ENCODE measurements around the gene PHKB. TPM values are rescaled to one million over a fixed set of nuclear protein-coding genes. Genes with fewer than 3 reads are reported as not detected.
A peak's percentile ranks its signal among the peaks of the same experiment; 100 is the strongest.

The PHKB gene
- polyA plus RNA-seq, 1 experiment = 78.7 TPM

DNA sequence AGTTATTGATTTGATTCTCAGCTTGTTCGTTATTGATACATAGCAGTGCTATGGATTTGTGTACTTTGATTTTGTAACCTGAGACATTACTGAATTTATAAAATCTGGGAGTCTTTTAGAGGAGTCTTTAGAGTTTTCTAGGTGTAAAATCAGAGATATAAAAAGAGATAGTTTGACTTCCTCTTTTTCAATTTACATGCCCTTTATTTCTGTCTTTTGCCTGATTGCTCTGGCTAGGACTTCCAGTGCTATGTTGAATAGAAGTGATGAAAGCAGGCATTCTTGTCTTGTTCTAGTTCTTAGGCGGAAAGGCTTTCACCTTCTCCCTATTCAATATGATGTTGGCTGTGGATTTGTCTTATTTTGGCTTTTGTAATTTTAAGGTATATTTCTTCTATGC is 106.2 kb downstream of the PHKB start:
- Histone ChIP-seq H3K27ac (ENCODE audit: low read depth, low read length) (no peak overlapping the region), H3K9me3 (ENCODE audit: control insufficient read depth, insufficient read depth, low read length) (no peaks in the 10 kb centered on the region), H3K4me3 (ENCODE audit: low read depth, low read length) (no peak overlapping the region), H3K27me3 (ENCODE audit: control insufficient read depth, insufficient read depth, low read length) (no peaks in the 10 kb centered on the region)
- DNase-seq (ENCODE audit: low read depth, low spot score) = no peak
- TF ChIP-seq, protein P1, sequence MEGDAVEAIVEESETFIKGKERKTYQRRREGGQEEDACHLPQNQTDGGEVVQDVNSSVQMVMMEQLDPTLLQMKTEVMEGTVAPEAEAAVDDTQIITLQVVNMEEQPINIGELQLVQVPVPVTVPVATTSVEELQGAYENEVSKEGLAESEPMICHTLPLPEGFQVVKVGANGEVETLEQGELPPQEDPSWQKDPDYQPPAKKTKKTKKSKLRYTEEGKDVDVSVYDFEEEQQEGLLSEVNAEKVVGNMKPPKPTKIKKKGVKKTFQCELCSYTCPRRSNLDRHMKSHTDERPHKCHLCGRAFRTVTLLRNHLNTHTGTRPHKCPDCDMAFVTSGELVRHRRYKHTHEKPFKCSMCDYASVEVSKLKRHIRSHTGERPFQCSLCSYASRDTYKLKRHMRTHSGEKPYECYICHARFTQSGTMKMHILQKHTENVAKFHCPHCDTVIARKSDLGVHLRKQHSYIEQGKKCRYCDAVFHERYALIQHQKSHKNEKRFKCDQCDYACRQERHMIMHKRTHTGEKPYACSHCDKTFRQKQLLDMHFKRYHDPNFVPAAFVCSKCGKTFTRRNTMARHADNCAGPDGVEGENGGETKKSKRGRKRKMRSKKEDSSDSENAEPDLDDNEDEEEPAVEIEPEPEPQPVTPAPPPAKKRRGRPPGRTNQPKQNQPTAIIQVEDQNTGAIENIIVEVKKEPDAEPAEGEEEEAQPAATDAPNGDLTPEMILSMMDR (IDR thresholded peaks at IDR 0.05; ENCODE audit: low read depth, low read length) = no peak
- POLR2A ChIA-PET = no interaction called here
- CTCF ChIA-PET = no interaction called here

DNA sequence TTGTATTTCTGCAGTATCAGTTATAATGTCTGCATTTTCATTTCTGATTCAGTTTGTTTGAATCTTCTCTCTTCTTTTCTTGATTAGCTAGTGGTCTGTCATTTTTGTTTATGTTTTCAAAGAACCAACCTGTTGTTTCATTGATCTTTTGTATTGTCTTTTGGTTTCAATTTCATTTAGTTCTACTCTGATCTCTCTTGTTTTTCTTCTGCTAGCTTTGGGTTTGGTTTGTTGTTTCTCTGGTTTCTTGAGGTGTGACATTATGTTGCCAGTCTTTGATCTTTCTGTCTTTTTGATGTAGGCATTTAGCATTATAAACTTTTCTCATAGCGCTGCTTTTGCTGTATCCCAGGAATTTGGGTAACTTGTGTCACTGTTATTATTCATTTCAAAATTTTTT is 107.2 kb downstream of the PHKB start:
- CTCF ChIA-PET = interaction anchor here (0.6 kb wide), 1 partner anchor 15 kb away, joined by 3 read pairs; no protein-coding TSS in a partner anchor
- POLR2A ChIA-PET = no interaction called here
- no peak overlapping the region for H3K4me3 ChIP-seq (ENCODE audit: low read depth, low read length)
- H3K27me3 ChIP-seq (ENCODE audit: control insufficient read depth, insufficient read depth, low read length) = no peaks in the 10 kb centered on the region
- no peak for DNase-seq (ENCODE audit: low read depth, low spot score)
- no peaks in the 10 kb centered on the region; the same call in 1 of the 2 replicates for H3K9me3 ChIP-seq (ENCODE audit: control insufficient read depth, insufficient read depth, low read length)
- TF ChIP-seq, protein P1 (IDR thresholded peaks at IDR 0.05; ENCODE audit: low read depth, low read length) = no peak
- no peak overlapping the region for H3K27ac ChIP-seq (ENCODE audit: low read depth, low read length)

DNA sequence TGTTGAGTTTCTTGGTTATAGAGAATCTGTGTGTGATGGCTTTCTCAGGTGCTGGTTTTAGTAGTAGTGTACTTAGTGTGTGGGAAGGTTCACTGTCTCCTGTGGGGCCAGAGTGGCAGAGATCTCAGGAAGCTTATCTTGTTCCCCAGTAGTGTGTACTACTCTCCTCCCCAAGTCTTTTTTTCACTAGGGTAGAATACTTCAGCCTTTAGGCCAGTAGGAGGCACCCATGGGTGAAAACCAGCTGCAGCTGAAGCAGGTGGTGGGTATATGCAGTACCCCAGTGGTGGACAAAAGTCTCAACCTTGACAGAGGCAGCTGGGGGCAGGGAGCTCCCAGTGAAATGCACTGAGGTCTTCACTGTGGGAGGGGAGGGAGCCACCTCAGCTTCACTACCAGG is 109.9 kb downstream of the PHKB start:
- POLR2A ChIA-PET = no interaction called here
- CTCF ChIA-PET = no interaction called here
- peaks cover 3% of the 10 kb centered on the region for H3K9me3 ChIP-seq (ENCODE audit: control insufficient read depth, insufficient read depth, low read length)
- H3K27ac ChIP-seq (ENCODE audit: low read depth, low read length) = no peak overlapping the region
- H3K4me3 ChIP-seq (ENCODE audit: low read depth, low read length) = no peak overlapping the region
- TF ChIP-seq, protein P1 (IDR thresholded peaks at IDR 0.05; ENCODE audit: low read depth, low read length) = 0 out of 2 replicates have a peak, but pooled peaks have one; percentile 1
- DNase-seq (ENCODE audit: low read depth, low spot score) = no peak
- no peaks in the 10 kb centered on the region for H3K27me3 ChIP-seq (ENCODE audit: control insufficient read depth, insufficient read depth, low read length)

DNA sequence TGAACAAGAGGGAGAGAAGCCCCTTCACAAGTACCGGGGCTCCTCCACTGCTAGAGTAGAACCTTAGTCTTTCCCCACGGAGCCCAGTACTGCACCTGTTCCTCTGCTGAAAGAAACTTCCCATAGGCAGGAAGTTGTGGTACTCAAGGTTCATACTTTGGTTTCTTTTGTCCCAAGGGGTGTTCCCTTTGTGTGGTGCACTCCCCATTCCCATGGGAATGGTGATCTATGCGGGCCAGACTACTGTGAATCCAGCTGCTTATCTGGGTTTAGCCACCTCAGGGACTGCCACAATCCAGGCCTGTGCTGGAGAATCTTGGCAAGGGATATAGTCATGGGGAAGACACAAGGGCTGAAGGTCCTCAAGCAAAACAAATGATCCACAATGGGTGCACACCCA is 110.6 kb downstream of the PHKB start:
- ChIA-PET POLR2A (no interaction called here), CTCF (no interaction called here)
- Histone ChIP-seq H3K9me3 (ENCODE audit: control insufficient read depth, insufficient read depth, low read length) (peaks cover 3% of the 10 kb centered on the region), H3K27ac (ENCODE audit: low read depth, low read length) (no peak overlapping the region), H3K27me3 (ENCODE audit: control insufficient read depth, insufficient read depth, low read length) (no peaks in the 10 kb centered on the region), H3K4me3 (ENCODE audit: low read depth, low read length) (no peak overlapping the region)
- DNase-seq (ENCODE audit: low read depth, low spot score) = no peak
- TF ChIP-seq, protein P1 (IDR thresholded peaks at IDR 0.05; ENCODE audit: low read depth, low read length) = no peak

DNA sequence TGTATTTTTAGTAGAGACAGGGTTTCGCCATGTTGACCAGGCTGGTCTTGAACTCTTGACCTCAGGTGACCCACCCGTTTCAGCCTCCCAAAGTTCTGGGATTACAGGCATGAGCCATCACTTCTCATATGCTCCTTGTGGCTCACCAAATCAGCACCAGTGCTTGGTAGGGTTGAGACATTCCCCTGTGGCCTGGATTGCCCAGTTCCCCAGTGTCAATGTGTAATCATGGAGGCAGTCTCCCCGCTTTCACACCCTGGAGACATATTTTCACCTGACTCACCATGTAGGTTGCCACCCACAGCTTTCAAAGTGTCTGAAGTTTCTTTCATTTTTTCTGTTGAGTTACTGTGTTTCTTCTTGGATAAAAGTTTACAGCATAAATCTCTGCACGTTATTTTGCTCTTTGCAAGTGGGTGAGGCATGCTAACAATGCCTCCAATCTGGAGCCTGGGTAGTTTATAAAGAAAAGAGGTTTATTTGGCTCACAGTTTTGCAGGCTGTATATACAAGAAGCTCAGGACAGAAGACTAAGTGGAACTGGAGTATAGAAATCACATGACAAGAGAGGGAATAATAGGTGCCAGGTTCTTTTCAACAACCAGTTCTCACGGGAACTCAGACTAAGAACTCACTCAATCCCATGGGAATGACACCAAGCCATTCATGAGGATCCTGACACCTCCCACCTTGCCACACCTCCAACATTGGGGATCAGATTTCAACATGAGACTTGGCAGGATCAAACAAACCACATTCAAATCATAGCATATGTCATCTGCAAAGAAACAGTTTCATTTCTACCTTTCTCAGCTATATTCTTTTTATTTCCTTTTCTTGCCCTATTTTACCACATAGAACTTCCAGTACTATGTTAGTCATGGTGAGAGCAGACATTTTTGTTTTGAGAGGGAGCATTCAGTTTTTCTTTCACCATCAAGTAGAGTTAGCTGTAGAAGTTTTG is 113.2 kb downstream of the PHKB start:
- DNase-seq (ENCODE audit: low read depth, low spot score) = no peak
- Histone ChIP-seq H3K27me3 (ENCODE audit: control insufficient read depth, insufficient read depth, low read length) (no peaks in the 10 kb centered on the region), H3K27ac (ENCODE audit: low read depth, low read length) (no peak overlapping the region), H3K9me3 (ENCODE audit: control insufficient read depth, insufficient read depth, low read length) (peaks cover 3% of the 10 kb centered on the region), H3K4me3 (ENCODE audit: low read depth, low read length) (no peak overlapping the region)
- TF ChIP-seq, protein P1 (IDR thresholded peaks at IDR 0.05; ENCODE audit: low read depth, low read length) = no peak
- POLR2A ChIA-PET = no interaction called here
- CTCF ChIA-PET = no interaction called here
